CD14-positive monocyte (primary cell): Measurements from ENCODE around the gene CDK18. TPM values are rescaled to one million over a fixed set of nuclear protein-coding genes. Genes with fewer than 3 reads are reported as not detected.

Experiments used
- DNase-seq, 3 donors: peaks; one replicate each; pipeline ENCODE4 v3.0.0-alpha.2; 2011 to 2022
- H2AFZ ChIP-seq: 2 replicates; pipeline ENCODE4 v1.6.0; 2012; ENCODE audit warnings: mild to moderate bottlenecking, low read depth, low read length, inconsistent platforms; ENCODE audit not compliant: insufficient read depth, poor library complexity, severe bottlenecking
- H3K27ac ChIP-seq, 2 donors: 1 replicate in 1 of 2; 2 replicates in 1 of 2; pipeline ENCODE4 v1.5.1; 2012 to 2013; ENCODE audit warnings: low read length in 2 of 2, control low read depth in 1 of 2, inconsistent platforms in 1 of 2, low read depth in 1 of 2, mild to moderate bottlenecking in 1 of 2
- H3K27me3 ChIP-seq, 2 donors: one replicate each; pipeline versions ENCODE4 v1.6.0 to v1.6.1; 2011 to 2013; ENCODE audit warnings: low read length in 2 of 2; ENCODE audit not compliant: control insufficient read depth in 2 of 2, insufficient read depth in 2 of 2
- H3K36me3 ChIP-seq, 2 donors: replicated peaks in 1 of 2; 1 replicate in 1 of 2; 2 replicates in 1 of 2; pipeline versions ENCODE4 v1.5.1 to v1.6.1; 2012 to 2013; ENCODE audit warnings: low read length in 2 of 2, control low read depth in 1 of 2, inconsistent platforms in 1 of 2, mild to moderate bottlenecking in 1 of 2; ENCODE audit not compliant: insufficient read depth in 2 of 2, control insufficient read depth in 1 of 2
- H3K4me1 ChIP-seq, 2 donors: 1 replicate in 1 of 2; 2 replicates in 1 of 2; pipeline versions ENCODE4 v1.5.1 to v1.6.1; 2012 to 2013; ENCODE audit warnings: low read length in 2 of 2, control low read depth in 1 of 2, inconsistent platforms in 1 of 2, mild to moderate bottlenecking in 1 of 2, moderate library complexity in 1 of 2; ENCODE audit not compliant: insufficient read depth in 2 of 2, control insufficient read depth in 1 of 2
- H3K4me2 ChIP-seq: replicated peaks from 2 replicates; pipeline ENCODE3; 2012; ENCODE audit warnings: low read length, moderate library complexity, mild to moderate bottlenecking; ENCODE audit not compliant: poor library complexity, severe bottlenecking; ENCODE audit errors: extremely low read depth
- H3K4me3 ChIP-seq, 3 experiments: fragments of 200-600 bp in 1 of 3; sonication (generic) in 1 of 3; replicated peaks in 1 of 3; 1 replicate in 2 of 3; 2 replicates in 1 of 3; pipeline ENCODE4 v1.5.1; 2011 to 2013; ENCODE audit warnings: low read length in 3 of 3, mild to moderate bottlenecking in 3 of 3, control low read depth in 2 of 3, low read depth in 2 of 3, inconsistent platforms in 1 of 3, moderate library complexity in 1 of 3
- H3K79me2 ChIP-seq: 2 replicates; pipeline ENCODE4 v1.6.0; 2012; ENCODE audit warnings: mild to moderate bottlenecking, control low read depth, inconsistent platforms, low read length, moderate library complexity; ENCODE audit not compliant: insufficient read depth
- H3K9ac ChIP-seq: 2 replicates; pipeline ENCODE4 v1.6.0; 2017; ENCODE audit warnings: low read length, mild to moderate bottlenecking; ENCODE audit not compliant: insufficient read depth, poor library complexity, severe bottlenecking
- H3K9me3 ChIP-seq, 2 donors: replicated peaks in 1 of 2; 1 replicate in 1 of 2; 2 replicates in 1 of 2; pipeline versions ENCODE4 v1.5.1 to v1.6.1; 2012 to 2013; ENCODE audit warnings: low read length in 2 of 2, control low read depth in 1 of 2; ENCODE audit not compliant: control insufficient read depth in 1 of 2, insufficient read depth in 1 of 2
- H4K20me1 ChIP-seq: 2 replicates; pipeline ENCODE4 v1.6.0; 2012; ENCODE audit warnings: mild to moderate bottlenecking, low read length, control low read depth, moderate library complexity; ENCODE audit not compliant: insufficient read depth
- H3K27ac Mint-ChIP-seq, 7 donors: one replicate each; pipeline ENCODE4 v1.8.0; 2020; ENCODE audit warnings: mild to moderate bottlenecking in 7 of 7, mixed read lengths in 7 of 7, moderate library complexity in 6 of 7, inconsistent platforms in 2 of 7
- H3K27me3 Mint-ChIP-seq, 3 donors: one replicate each; pipeline ENCODE4 v1.8.0; 2021 to 2022; ENCODE audit warnings: low read depth in 3 of 3, mild to moderate bottlenecking in 3 of 3, mixed read lengths in 3 of 3, moderate library complexity in 3 of 3, inconsistent platforms in 1 of 3
- H3K36me3 Mint-ChIP-seq, 2 donors: one replicate each; pipeline ENCODE4 v1.8.0; 2020; ENCODE audit warnings: mixed read lengths in 2 of 2, inconsistent platforms in 1 of 2, mild to moderate bottlenecking in 1 of 2
- H3K4me1 Mint-ChIP-seq: one replicate; pipeline ENCODE4 v1.8.0; 2020; ENCODE audit warnings: mild to moderate bottlenecking, mixed read lengths
- H3K4me3 Mint-ChIP-seq, 2 donors: one replicate each; pipeline ENCODE4 v1.8.0; 2020; ENCODE audit warnings: mild to moderate bottlenecking in 2 of 2, mixed read lengths in 2 of 2, moderate library complexity in 1 of 2
- H3K9me3 Mint-ChIP-seq, 7 donors: one replicate each; pipeline ENCODE4 v1.8.0; 2020 to 2022; ENCODE audit warnings: mixed read lengths in 7 of 7, mild to moderate bottlenecking in 6 of 7, moderate library complexity in 6 of 7, inconsistent platforms in 2 of 7
- CTCF ChIP-seq: fragments of 200-600 bp; IDR thresholded peaks from one replicate; pipeline ENCODE4 v1.8.0; 2022; ENCODE audit warnings: antibody characterized with exemption, mild to moderate bottlenecking
- WGBS: methylation state at CpG from one replicate; pipeline ENCODE4 v1.1.5; 2013; ENCODE audit warnings: missing lambda C conversion rate; ENCODE audit not compliant: insufficient coverage; 5-methylcytosine and 5-hydroxymethylcytosine counted together
- intact Hi-C, 2 donors: fragments of 100-400 bp; cut with micrococcal nuclease; formaldehyde crosslinking; loops; one replicate each; pipeline versions ENCODE4 v1.15.0 to v1.15.1; 2023
- polyA plus RNA-seq, 3 donors: library from polyadenylated mRNA; depleted of rRNA in 1 of 3; unstranded in 2 of 3; stranded (reverse) in 1 of 3; fragments of 300-500 nt in 2 of 3; fragments of >200 nt in 1 of 3; fragmentation: Illumina TruSeq in 2 of 3; gene quantifications; 1 replicate in 2 of 3; 2 replicates in 1 of 3; pipeline ENCODE4 v1.2.3, GENCODE V29; 2012 to 2021

Gene CDK18
- polyA plus RNA-seq, 3 donors: 0.48 to 4.4 (median 0.66) TPM

DNA sequence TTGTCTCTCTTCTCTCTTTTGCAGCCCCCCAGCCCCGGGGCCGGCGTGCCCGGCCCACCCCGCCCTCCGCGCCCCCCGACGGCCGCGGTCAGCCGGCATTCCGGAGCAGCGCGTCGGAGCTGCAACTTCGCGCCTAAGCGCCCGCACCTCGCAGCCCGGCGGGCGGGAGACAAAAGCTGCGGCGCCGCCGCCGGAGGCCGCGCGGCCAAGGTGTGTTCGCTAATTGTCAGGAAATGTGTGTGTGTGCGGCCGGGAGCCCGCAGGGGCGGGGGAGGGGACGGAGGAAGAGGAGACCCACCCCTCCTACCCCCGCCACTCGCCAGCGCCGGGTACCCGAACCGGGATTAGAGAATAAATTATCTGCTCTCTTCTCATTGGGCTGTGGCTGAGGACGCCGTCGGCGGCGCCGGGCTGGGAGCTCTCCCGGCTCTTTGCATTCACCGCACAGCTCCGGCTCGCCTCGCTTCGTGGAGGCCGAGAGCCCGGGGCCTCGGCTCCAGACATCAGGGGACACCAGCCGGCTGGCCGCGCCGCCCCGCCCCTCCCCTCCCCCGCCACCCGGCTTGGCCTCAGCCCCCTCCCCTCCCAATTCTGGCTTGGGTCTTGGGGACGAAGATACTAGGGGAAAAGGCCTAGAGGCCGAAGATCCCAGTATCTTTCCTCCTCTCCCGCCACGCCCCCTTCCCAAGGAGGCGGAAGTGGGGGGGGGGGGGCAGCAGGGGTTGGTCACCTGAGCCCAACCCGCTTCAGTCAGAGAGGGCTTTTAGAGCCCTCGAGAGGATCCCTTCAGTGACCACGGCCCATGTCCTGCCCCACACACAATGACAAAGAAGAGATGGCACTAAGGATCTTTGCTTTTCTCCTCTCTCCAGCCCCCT, 47.4 kb upstream of the CDK18 start:
- no peak overlapping the region for H3K4me3 ChIP-seq
- intact Hi-C loops: no loop called here

More for the DNA sequence above, 47.4 kb upstream of the CDK18 start:
- H3K9ac ChIP-seq: no peak overlapping the region
- H3K79me2 ChIP-seq: no peaks in the 10 kb centered on the region
- peaks cover 0 to 18% of the 10 kb centered on the region in 2 donors for H3K9me3 ChIP-seq
- DNase-seq: no peak
- H3K36me3 Mint-ChIP-seq: no peaks in the 10 kb centered on the region
- H2AFZ ChIP-seq: no peak overlapping the region
- peaks cover 0 to 8% of the 10 kb centered on the region in 2 donors for H3K4me1 ChIP-seq
- WGBS: 0% methylated on average over 34 of the region's 74 CpGs
- H3K4me3 Mint-ChIP-seq: peak overlapping the region in 1 of 2 donors; percentile 70
- H3K4me2 ChIP-seq: peak overlapping the region; percentile 22
- no peak overlapping the region for H3K27ac Mint-ChIP-seq
- no peaks in the 10 kb centered on the region for H4K20me1 ChIP-seq
- peaks cover 57 to 83% of the 10 kb centered on the region in 2 donors for H3K27me3 ChIP-seq
- no peak for TF ChIP-seq CTCF
- H3K27ac ChIP-seq: no peak overlapping the region
- H3K36me3 ChIP-seq: no peaks in the 10 kb centered on the region
- H3K27me3 Mint-ChIP-seq: peaks cover 72 to 86% (median 75%) of the 10 kb centered on the region in 3 donors
- peaks cover 6% of the 10 kb centered on the region for H3K4me1 Mint-ChIP-seq
- peaks cover 0 to 17% (median 2%) of the 10 kb centered on the region in 7 donors for H3K9me3 Mint-ChIP-seq
